ENCODE data around the gene PRR20B. TPM values are rescaled to one million over a fixed set of nuclear protein-coding genes. Genes with fewer than 3 reads are reported as not detected.

Gene PRR20B
- total RNA-seq, 1 experiment from 2014 or later, result not detected

DNA sequence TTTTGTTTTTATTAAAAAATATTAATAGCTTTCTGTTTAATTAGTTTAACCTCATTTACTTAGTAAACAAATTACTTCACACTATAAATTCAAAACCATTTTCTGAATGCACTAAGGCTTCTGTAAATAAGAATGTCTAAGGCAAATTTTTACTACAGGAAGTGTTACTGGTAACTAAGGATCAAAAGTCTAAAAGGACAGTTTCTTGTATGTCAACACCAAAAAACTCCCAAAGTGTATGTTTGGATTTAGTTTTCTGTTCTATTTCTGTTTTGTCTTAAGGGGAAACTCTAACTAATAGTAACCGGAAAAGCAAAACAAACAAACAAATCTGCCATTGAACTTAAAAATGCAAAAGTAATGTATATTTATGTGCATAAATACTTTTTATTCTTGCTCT is 44.4 kb downstream of the PRR20B start:
- TF ChIP-seq CTCF (IDR thresholded peaks at IDR 0.05; ENCODE audit: unreplicated experiment), result no peak
- DNase-seq (ENCODE audit: unreplicated experiment), result no peak
- Mint-ChIP-seq H3K4me1 (ENCODE audit: insufficient read depth, unreplicated experiment) (no peaks in the 10 kb centered on the region), H3K4me3 (ENCODE audit: unreplicated experiment) (no peak overlapping the region), H3K27me3 (ENCODE audit: insufficient read depth, unreplicated experiment) (no peaks in the 10 kb centered on the region), H3K27ac (ENCODE audit: low read depth, unreplicated experiment) (no peak overlapping the region), H3K9me3 (ENCODE audit: unreplicated experiment) (no peaks in the 10 kb centered on the region), H3K36me3 (ENCODE audit: insufficient read depth, unreplicated experiment) (no peaks in the 10 kb centered on the region)
- ChIA-PET CTCF (interaction anchor here (0.6 kb wide), 1 partner anchor 14 kb away, joined by 4 read pairs; no protein-coding TSS in a partner anchor), POLR2A (no interaction called here)
- intact Hi-C loops (cut with micrococcal nuclease), result no loop called here
- BruUV-seq (replicated peaks), result no TSS peak

Other genes with a start within 250 kb of the PRR20B start
- not detected in 2 replicates for gene PRR20A, start 6.6 kb upstream of the PRR20B start, total RNA-seq (2022)
- gene PRR20C, start 6.6 kb downstream of the PRR20B start, total RNA-seq (2022), result not detected in 2 replicates
- not detected in 2 replicates for gene PRR20D, start 13.1 kb downstream of the PRR20B start, total RNA-seq (2022)
- not detected in 2 replicates for gene PRR20E, start 19.7 kb downstream of the PRR20B start, total RNA-seq (2022)

All from MCF 10A (cell line).